GM19025 (cell line): Measurements from ENCODE around the gene MAML3.

ENCODE experiments used
- ATAC-seq: cut with Tn5 transposase; IDR thresholded peaks from one replicate; pipeline ENCODE4 v1.9.1; 2021; ENCODE audit warnings: mild to moderate bottlenecking, low read depth, moderate library complexity; ENCODE audit not compliant: unreplicated experiment

MAML3 gene

GRCh38 chr4:139852612-139853269 is 301.2 kb downstream of the MAML3 start:
- no peak for ATAC-seq

DNA sequence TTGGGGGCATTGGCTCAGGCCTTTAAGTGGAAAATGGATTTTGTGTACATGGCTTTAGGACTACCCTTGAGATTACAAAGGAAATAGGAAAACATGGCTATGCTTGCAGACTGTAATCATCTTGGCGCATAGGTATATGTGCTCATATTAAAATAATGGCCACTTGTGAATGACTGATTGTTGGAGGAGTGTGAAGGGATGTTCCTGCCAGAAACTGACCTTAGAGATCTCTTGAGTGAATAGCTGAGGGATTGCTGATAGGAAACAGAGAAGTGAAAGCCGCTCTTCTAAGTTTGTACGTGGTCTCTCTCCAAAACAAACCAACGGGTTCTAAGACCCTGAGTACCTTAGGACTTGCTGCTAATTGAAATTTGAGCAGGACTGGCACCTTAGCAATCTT is 302.3 kb downstream of the MAML3 start:
- ATAC-seq = no peak

DNA sequence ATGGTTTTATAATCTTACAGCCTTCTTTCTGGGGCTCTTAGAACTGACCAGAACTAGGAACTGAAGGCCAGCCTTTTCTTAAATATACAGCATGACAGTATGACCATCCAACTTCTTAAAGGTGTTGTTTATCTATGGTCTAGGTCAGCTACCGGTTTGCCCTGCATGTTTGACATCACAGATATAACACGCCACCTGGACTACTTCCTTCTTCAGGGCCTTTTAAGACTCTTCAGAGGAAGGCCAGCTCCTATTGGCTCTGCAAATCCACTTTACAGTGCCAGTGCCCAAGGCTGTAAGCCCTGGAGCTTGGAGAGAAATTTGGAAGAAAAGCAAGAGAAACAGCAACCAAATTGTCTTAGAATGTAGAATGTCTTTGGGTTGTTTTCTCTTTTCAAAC is 302.9 kb downstream of the MAML3 start:
- no peak for ATAC-seq

GRCh38 chr4:139849219-139849618 is 304.8 kb downstream of the MAML3 start:
- no peak for ATAC-seq

DNA sequence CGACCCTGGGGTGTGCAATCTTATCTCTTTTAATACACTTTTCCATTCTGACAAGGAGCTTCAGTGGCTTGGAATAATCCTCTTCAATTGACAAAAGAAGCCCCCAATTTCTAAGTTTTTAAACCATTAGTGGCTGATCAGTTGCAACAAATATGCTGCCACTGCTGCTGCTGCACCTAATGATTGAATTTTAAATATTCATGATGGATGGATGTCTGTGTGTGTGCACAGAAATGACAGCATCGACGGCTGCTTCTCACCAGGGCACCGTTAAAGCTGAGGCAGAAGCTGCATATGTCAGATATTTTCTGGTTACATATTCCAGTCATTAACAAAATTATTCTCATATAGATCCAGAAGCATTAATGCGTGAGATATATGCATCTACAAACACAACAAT is 306.0 kb downstream of the MAML3 start:
- ATAC-seq = no peak

GRCh38 chr4:139847602-139848001 is 306.4 kb downstream of the MAML3 start:
- no peak for ATAC-seq

GRCh38 chr4:139846766-139847165 is 307.2 kb downstream of the MAML3 start:
- ATAC-seq = no peak

- no peak for ATAC-seq
Measured at GRCh38 chr4:139845453-139846093, 308.4 kb downstream of the MAML3 start.

GRCh38 chr4:139844459-139845036 is 309.4 kb downstream of the MAML3 start:
- ATAC-seq = no peak

DNA sequence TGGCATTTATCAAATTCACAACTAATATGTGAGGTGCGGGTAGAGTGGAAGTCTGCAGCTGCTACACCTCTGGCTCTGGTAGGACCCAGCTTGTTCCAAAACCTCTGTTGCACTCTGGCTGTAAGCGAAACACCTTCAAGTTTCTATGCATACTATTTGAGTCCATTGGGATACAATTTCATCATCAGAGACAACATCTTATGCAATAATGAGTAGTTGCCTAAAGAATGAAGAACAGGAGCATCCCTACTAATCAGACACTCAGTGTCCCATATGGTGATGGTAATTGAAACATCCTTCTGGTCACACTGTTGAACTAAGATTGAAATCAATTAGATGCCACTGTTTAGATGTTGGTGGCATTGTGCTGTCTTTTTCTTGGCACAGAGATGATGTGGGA is 309.9 kb downstream of the MAML3 start:
- ATAC-seq = no peak

GRCh38 chr4:139843641-139844040 is 310.3 kb downstream of the MAML3 start:
- no peak for ATAC-seq

DNA sequence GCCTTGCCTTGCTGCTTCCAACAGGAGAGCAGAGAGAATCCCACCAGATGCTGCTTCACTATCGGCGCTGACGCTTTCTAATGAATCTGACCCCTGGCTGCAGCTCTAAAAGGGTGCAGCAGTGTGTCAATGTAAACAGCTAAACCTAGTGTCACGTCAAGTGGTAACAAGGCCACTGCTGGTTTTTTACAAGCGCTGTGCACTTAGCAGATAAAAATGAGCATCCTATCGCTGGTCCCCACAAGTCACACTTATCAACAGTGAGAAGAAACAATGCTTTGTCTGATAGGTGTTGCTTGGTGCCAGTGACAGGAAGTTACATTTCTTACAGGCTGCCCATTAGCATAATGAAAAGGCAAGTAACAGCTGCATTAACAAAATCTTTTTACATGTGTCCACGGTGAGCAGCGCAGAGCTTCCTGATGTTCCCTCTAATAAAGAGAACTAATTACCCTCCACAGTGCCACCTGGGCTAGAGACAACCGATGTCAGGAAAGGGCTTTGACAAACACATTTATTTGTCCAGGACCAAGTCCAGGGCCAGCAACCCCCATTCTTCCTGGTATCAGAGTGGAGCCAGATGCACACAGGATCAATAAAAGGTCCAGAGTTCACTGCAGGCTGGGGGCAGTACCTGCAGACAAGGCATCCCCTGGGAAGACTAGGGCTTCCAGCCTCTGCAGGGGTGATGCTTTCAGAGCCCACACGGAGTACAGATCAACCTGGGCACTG is 312.4 kb downstream of the MAML3 start:
- ATAC-seq = no peak

DNA sequence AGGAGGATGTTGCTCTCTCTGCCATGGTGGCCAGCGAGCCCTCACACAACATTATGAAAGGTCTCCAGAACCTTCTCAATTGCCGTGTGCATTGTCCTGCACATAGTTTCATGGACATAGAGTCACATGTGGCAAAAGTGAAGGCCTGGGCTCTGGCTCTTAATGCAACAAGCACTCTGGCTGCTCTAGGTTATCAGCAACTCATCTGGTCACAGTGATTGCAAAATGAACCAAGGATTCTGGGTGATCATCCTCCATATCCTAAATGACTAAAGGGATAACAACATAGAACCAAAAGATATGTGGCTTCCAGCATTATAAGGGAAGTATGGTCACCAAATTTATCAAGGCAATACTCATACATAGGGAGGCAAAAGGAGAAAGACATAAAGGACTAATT is 313.2 kb downstream of the MAML3 start:
- no peak for ATAC-seq

GRCh38 chr4:139839403-139840031 is 314.5 kb downstream of the MAML3 start:
- no peak for ATAC-seq

DNA sequence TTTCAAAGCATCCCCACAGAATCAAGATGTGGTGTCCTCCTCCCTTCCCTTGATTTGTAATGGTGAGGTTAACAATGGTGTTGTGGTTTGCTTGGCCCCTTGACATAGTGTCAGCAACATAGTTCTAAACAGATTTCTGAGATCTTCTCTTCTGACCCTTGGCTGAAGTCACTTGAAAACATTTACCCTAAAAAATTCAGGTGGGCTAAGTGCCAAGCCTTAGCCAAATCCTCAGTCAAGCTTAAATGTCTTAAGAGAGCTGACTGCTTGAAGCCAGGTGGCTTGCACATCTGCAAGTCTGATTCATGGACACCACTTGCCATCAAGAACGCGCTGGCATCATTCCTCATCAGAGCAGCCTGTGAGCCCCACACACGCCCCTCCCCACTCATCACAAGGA is 315.2 kb downstream of the MAML3 start:
- ATAC-seq = no peak

GRCh38 chr4:139834981-139835391 is 319.0 kb downstream of the MAML3 start:
- ATAC-seq = no peak

DNA sequence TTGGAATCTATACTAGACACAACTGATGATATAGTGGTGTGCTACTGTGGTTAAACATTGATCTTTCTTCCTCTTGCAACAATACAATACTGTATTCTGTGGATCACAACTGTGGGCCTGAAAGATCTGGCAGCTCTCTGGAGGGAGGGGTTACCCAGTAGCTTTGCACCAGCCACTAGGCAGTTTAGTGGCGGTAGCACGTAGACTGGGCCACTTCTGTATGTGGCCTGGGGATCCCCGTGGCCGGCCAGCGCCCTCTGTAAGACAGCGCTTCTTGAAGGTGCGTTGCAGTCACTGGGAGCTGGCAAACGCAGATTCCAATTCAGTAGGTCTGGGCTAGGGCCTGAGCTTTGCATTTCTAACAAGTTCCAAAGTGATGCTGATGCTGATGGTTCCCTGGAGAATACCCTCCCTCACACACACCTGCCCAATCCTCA is 319.7 kb downstream of the MAML3 start:
- no peak for ATAC-seq

DNA sequence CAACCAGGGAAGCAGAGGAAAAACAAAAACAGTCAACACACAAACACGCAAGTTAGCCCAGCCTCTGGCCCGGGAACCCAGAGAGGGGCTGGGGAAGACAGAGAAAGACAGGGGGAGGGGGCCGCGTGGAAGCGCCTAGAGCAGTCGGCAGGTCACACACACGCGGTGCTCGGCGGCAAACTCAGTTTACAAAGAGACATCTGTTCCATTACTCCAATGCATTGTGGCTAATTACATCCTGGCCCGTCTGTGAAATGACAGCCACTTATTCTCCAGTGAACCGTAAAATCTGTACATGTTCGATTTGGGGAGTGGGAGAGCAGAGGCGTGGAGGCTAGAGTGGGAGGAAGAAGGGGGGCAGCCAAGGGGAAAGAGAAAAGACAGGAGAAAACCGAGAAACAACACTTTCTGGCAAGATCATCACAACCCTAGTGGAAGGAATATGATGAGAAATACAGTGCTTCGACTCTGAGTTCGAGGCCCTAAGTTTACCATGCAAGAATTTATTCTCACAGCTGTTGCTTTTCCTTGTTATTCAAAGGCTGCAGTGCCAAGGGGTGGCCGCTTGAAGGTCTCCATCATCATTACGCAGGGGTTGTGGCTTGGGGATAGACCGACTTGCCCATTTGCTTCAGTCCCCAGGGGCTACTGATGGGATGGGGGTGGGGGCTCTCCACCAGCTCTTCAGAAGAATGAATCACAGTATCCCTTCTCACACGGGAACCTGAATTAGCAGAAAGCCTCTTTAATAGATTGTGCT is 320.7 kb downstream of the MAML3 start:
- no peak for ATAC-seq

DNA sequence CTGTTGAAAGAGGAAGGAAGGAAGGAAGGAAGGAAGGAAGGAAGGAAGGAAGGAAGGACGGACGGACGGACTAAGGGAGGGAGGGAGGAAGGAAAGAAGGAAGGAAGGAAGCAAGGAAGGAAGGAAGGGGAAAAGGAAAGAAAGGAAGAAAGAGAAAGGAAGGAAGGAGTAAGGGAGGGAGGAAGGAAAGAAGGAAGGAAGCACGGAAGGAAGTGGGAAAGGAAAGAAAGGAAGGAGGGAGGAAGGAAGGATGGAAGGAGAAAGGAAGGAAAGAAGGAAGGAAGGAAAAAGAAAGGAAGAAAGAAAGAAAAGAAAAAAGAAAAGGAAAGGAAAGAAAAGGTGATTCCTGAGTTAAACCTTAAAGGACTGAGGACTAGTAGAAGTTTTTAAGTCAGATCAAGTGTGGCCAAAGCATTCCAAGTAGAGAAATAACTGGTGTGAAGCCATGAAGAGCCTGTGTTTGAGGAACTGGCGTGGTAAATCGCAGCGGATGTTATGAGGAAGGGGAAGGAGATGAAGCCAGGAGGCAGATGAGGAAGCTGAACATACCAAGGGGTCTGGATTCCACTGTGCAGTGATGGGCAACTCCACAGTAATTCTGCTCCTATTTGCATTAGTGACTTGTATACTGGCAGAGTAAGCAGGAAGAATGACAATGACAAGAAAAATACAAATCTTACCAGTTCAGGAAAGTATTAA is 324.9 kb downstream of the MAML3 start:
- no peak for ATAC-seq

DNA sequence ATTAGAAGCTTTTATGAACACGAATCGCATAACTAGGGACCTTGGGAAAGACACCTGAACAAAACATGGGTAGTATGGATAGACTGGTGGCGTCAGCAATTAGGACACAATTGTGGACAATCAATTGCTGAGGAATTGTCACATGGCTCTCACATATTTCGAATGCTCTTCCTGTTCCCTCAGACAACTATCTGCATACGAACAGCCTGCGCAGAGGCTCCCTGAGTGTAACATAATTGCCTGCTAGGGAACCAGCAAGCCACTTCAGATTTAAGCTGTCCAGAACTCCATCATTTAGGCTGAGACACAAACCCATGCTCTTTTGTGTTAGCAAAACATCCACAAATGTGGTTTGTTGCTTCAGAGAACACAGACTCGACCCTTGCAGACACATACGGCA is 327.6 kb downstream of the MAML3 start:
- ATAC-seq = no peak
